GM19240 (cell line): ENCODE measurements around the gene TBXAS1.

Experiments
- DNase-seq: peaks from one replicate; pipeline ENCODE4 v3.0.0; 2011; ENCODE audit warnings: low spot score; ENCODE audit not compliant: insufficient read length

Gene TBXAS1

GRCh38 chr7:139974179-139974811 is 145.2 kb downstream of the TBXAS1 start:
- DNase-seq, result no peak

GRCh38 chr7:139976055-139976837 is 147.2 kb downstream of the TBXAS1 start:
- DNase-seq, result no peak

- DNase-seq, result no peak
These were observed 148.0 kb downstream of the TBXAS1 start for GRCh38 chr7:139976838-139977656.

- no peak for DNase-seq
These were observed 152.4 kb downstream of the TBXAS1 start for GRCh38 chr7:139981511-139981895.

- no peak for DNase-seq
These were observed 154.2 kb downstream of the TBXAS1 start for GRCh38 chr7:139982927-139983920.

GRCh38 chr7:139984642-139985539 is 155.8 kb downstream of the TBXAS1 start:
- DNase-seq, result no peak

GRCh38 chr7:139985811-139986210 is 156.7 kb downstream of the TBXAS1 start:
- DNase-seq, result no peak

- DNase-seq, result no peak
These were observed 158.8 kb downstream of the TBXAS1 start for GRCh38 chr7:139987691-139988516.

- no peak for DNase-seq
These were observed 160.5 kb downstream of the TBXAS1 start for GRCh38 chr7:139989366-139990141.

GRCh38 chr7:139990142-139990535 is 161.1 kb downstream of the TBXAS1 start:
- no peak for DNase-seq

- DNase-seq, result no peak
These were observed 161.7 kb downstream of the TBXAS1 start for GRCh38 chr7:139990571-139991268.

GRCh38 chr7:139991269-139991666 is 162.2 kb downstream of the TBXAS1 start:
- no peak for DNase-seq

GRCh38 chr7:139991911-139992310 is 162.8 kb downstream of the TBXAS1 start:
- DNase-seq, result no peak

GRCh38 chr7:139992353-139993044 is 163.4 kb downstream of the TBXAS1 start:
- DNase-seq, result no peak

- DNase-seq, result no peak
These were observed 164.1 kb downstream of the TBXAS1 start for GRCh38 chr7:139993169-139993568.

- DNase-seq, result no peak
These were observed 164.5 kb downstream of the TBXAS1 start for GRCh38 chr7:139993592-139993991.

- no peak for DNase-seq
These were observed 165.3 kb downstream of the TBXAS1 start for GRCh38 chr7:139994356-139994755.
